Type B pancreatic cell (in vitro differentiated cells): ENCODE measurements around the gene CERS1. TPM values are rescaled to one million over a fixed set of nuclear protein-coding genes. Genes with fewer than 3 reads are reported as not detected.

Experiments used
- DNase-seq: peaks from one replicate; pipeline ENCODE4 v3.0.0; 2021; ENCODE audit warnings: mixed read lengths; ENCODE audit not compliant: unreplicated experiment; ENCODE audit errors: extremely low spot score
- H3K27ac Mint-ChIP-seq: 2 replicates; pipeline ENCODE4 v1.8.0; 2021; ENCODE audit warnings: mild to moderate bottlenecking, mixed read lengths
- H3K27me3 Mint-ChIP-seq: 2 replicates; pipeline ENCODE4 v1.8.0; 2021; ENCODE audit warnings: mixed read lengths
- H3K36me3 Mint-ChIP-seq: 2 replicates; pipeline ENCODE4 v1.8.0; 2021; ENCODE audit warnings: mixed read lengths
- H3K4me1 Mint-ChIP-seq: one replicate; pipeline ENCODE4 v1.8.0; 2021; ENCODE audit warnings: mixed read lengths; ENCODE audit not compliant: unreplicated experiment
- H3K4me3 Mint-ChIP-seq: 2 replicates; pipeline ENCODE4 v1.8.0; 2021; ENCODE audit warnings: mild to moderate bottlenecking, mixed read lengths
- H3K9me3 Mint-ChIP-seq: 2 replicates; pipeline ENCODE4 v1.8.0; 2021; ENCODE audit warnings: mixed read lengths
- CTCF ChIP-seq: fragments of 200-600 bp; sonication (generic); conservative IDR thresholded peaks from 2 replicates; pipeline ENCODE4 v1.5.0; 2021; ENCODE audit warnings: antibody characterized with exemption, mild to moderate bottlenecking
- total RNA-seq: library from RNA; stranded (reverse); gene quantifications from 2 replicates; pipeline ENCODE4 v1.2.1, GENCODE V29; 2021; ENCODE audit warnings: low replicate concordance

The CERS1 gene
- total RNA-seq, 1 donor from 2014 or later, result 14.8 TPM

GRCh38 chr19:18940769-18941627, 45.0 kb upstream of the CERS1 start, which contains the start of gene HOMER3:
Gene HOMER3, minus strand, starts transcription at chr19:18941217. Its CDS starts 2,235 bp downstream, at chr19:18938982.
- peaks cover 4% of the 10 kb centered on the region for H3K36me3 Mint-ChIP-seq
- H3K4me3 Mint-ChIP-seq, result peak within 1 kb of the TSS; percentile 89
- DNase-seq, result peak; percentile 85
- no peaks in the 10 kb centered on the region for H3K9me3 Mint-ChIP-seq
- no peak within 1 kb of the TSS for H3K27ac Mint-ChIP-seq
- TF ChIP-seq CTCF, result peak; percentile 40
- H3K27me3 Mint-ChIP-seq, result no peaks in the 10 kb centered on the region
- H3K4me1 Mint-ChIP-seq, result no peaks in the 10 kb centered on the region

- TF ChIP-seq CTCF, result no peak
- no peaks in the 10 kb centered on the region for H3K9me3 Mint-ChIP-seq
- DNase-seq, result no peak
Measured at GRCh38 chr19:18939922-18940768, 44.2 kb upstream of the CERS1 start.

GRCh38 chr19:18939163-18939562, 43.2 kb upstream of the CERS1 start:
- Mint-ChIP-seq H3K27ac (no peak overlapping the region), H3K9me3 (no peaks in the 10 kb centered on the region), H3K36me3 (peaks cover 7% of the 10 kb centered on the region), H3K4me3 (peak overlapping the region; percentile 89), H3K4me1 (no peaks in the 10 kb centered on the region), H3K27me3 (no peaks in the 10 kb centered on the region)
- TF ChIP-seq CTCF, result no peak
- DNase-seq, result no peak

More at GRCh38 chr19:18939922-18940768, 44.2 kb upstream of the CERS1 start:
- Mint-ChIP-seq H3K27ac (peak overlapping the region; percentile 34), H3K4me3 (peak overlapping the region; percentile 89), H3K4me1 (no peaks in the 10 kb centered on the region), H3K36me3 (peaks cover 4% of the 10 kb centered on the region), H3K27me3 (no peaks in the 10 kb centered on the region)

GRCh38 chr19:18933297-18933696, 37.3 kb upstream of the CERS1 start:
- Mint-ChIP-seq H3K4me1 (no peaks in the 10 kb centered on the region), H3K27me3 (no peaks in the 10 kb centered on the region), H3K9me3 (no peaks in the 10 kb centered on the region), H3K27ac (no peak overlapping the region), H3K4me3 (no peak overlapping the region), H3K36me3 (peaks cover 10% of the 10 kb centered on the region)
- DNase-seq, result no peak
- no peak for TF ChIP-seq CTCF

GRCh38 chr19:18932216-18932841, 36.4 kb upstream of the CERS1 start:
- Mint-ChIP-seq H3K36me3 (peaks cover 6% of the 10 kb centered on the region), H3K27ac (no peak overlapping the region), H3K27me3 (no peaks in the 10 kb centered on the region), H3K4me3 (peak overlapping the region; percentile 67), H3K9me3 (no peaks in the 10 kb centered on the region), H3K4me1 (no peaks in the 10 kb centered on the region)
- no peak for TF ChIP-seq CTCF
- DNase-seq, result peak; percentile 80
